ENCODE data around the gene SPACA6.

DNA sequence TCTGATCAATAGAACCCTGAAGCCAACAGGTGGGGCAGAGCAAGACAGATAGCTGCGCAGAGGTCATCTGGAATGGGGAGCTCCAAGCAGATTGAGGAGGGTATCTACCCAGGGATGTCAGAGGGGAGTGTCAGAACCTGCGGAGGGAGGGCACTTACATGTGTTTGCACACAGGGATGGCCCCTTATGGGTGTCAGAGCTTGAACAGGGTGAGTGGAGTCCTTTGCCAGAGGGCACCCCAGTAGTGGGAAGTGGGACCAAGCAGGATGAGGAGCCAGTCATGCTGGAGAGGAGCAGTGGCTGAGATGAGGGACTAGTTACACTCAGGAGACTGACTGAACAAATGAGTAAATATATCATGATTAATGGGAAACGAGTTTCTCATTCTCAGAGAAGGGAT, 29.5 kb upstream of the SPACA6 start:
- TF ChIP-seq POLR2A (IDR thresholded peaks at IDR 0.05; ENCODE audit: low read depth, low read length) (no peak), POLR2AphosphoS5 (IDR thresholded peaks at IDR 0.05; ENCODE audit: low read depth, low read length) (no peak), TAF1 (IDR thresholded peaks at IDR 0.05; ENCODE audit: borderline replicate concordance, low read depth, low read length) (no peak)

All from GM12892 (cell line).